HUES6 (cell line): Measurements from ENCODE around the gene OR2G6.
"Not testable (repeated sequence)": the region's sequence is repeated elsewhere in the genome, so short reads cannot be mapped to it uniquely, and the experiment has no call there.

ENCODE experiments used
- H3K27ac ChIP-seq: 2 replicates; pipeline ENCODE4 v1.7.0; 2013; ENCODE audit warnings: low read depth, mild to moderate bottlenecking, low read length, inconsistent platforms
- H3K27me3 ChIP-seq: 2 replicates; pipeline ENCODE4 v1.6.1; 2013; ENCODE audit warnings: low read length; ENCODE audit not compliant: control insufficient read depth, insufficient read depth
- H3K36me3 ChIP-seq: 2 replicates; pipeline ENCODE4 v1.6.1; 2013; ENCODE audit warnings: low read length; ENCODE audit not compliant: control insufficient read depth, insufficient read depth
- H3K4me1 ChIP-seq: 2 replicates; pipeline ENCODE4 v1.6.1; 2013; ENCODE audit warnings: low read length; ENCODE audit not compliant: control insufficient read depth, insufficient read depth
- H3K4me3 ChIP-seq: 2 replicates; pipeline ENCODE4 v1.5.1; 2013; ENCODE audit warnings: low read depth, low read length
- H3K9ac ChIP-seq: one replicate; pipeline ENCODE4 v1.6.1; 2013; ENCODE audit warnings: mild to moderate bottlenecking, low read length
- H3K9me3 ChIP-seq: 2 replicates; pipeline ENCODE4 v1.6.1; 2013; ENCODE audit warnings: low read depth, low read length; ENCODE audit not compliant: control insufficient read depth, insufficient read depth

Gene OR2G6

GRCh38 chr1:248507773-248508172 lies at the start of gene OR2G6:
Gene OR2G6 (plus strand): TSS chr1:248508073. CDS start chr1:248521647, 13,574 bp downstream.
- not testable (repeated sequence) for H3K27ac ChIP-seq, H3K9me3 ChIP-seq, H3K27me3 ChIP-seq, H3K4me3 ChIP-seq, H3K9ac ChIP-seq, H3K36me3 ChIP-seq, H3K4me1 ChIP-seq

- H3K27me3 ChIP-seq, H3K4me1 ChIP-seq, H3K4me3 ChIP-seq, H3K36me3 ChIP-seq, H3K27ac ChIP-seq, H3K9ac ChIP-seq, H3K9me3 ChIP-seq: not testable (repeated sequence)
Observed at GRCh38 chr1:248459117-248459516, 48.8 kb upstream of the OR2G6 start.

- Histone ChIP-seq H3K9ac (no peak overlapping the region), H3K4me1 (no peaks in the 10 kb centered on the region), H3K9me3 (peaks cover 10% of the 10 kb centered on the region; the same call in 1 of the 2 replicates), H3K4me3 (no peak overlapping the region), H3K36me3 (no peaks in the 10 kb centered on the region), H3K27me3 (no peaks in the 10 kb centered on the region), H3K27ac (no peak overlapping the region)
Observed at GRCh38 chr1:248471154-248471553, 36.7 kb upstream of the OR2G6 start.

GRCh38 chr1:248472111-248472510 lies 35.8 kb upstream of the OR2G6 start:
- not testable (repeated sequence) for H3K27me3 ChIP-seq, H3K27ac ChIP-seq, H3K9ac ChIP-seq, H3K9me3 ChIP-seq, H3K4me3 ChIP-seq, H3K36me3 ChIP-seq, H3K4me1 ChIP-seq

GRCh38 chr1:248473051-248473450 lies 34.8 kb upstream of the OR2G6 start, which contains the start of gene OR2T3:
Gene OR2T3 (plus strand): TSS chr1:248473351. CDS start chr1:248473351, 0 bp downstream.
- H3K9ac ChIP-seq, H3K27me3 ChIP-seq, H3K9me3 ChIP-seq, H3K4me3 ChIP-seq, H3K27ac ChIP-seq, H3K36me3 ChIP-seq, H3K4me1 ChIP-seq: not testable (repeated sequence)

- not testable (repeated sequence) for H3K27me3 ChIP-seq, H3K27ac ChIP-seq, H3K4me3 ChIP-seq, H3K4me1 ChIP-seq, H3K9ac ChIP-seq, H3K9me3 ChIP-seq, H3K36me3 ChIP-seq
Observed at GRCh38 chr1:248475660-248476059, 32.2 kb upstream of the OR2G6 start.

- not testable (repeated sequence) for H3K4me1 ChIP-seq, H3K36me3 ChIP-seq, H3K9ac ChIP-seq, H3K9me3 ChIP-seq, H3K27ac ChIP-seq, H3K27me3 ChIP-seq, H3K4me3 ChIP-seq
Observed at GRCh38 chr1:248481686-248482579, 25.9 kb upstream of the OR2G6 start.

- H3K9ac ChIP-seq, H3K4me1 ChIP-seq, H3K9me3 ChIP-seq, H3K36me3 ChIP-seq, H3K4me3 ChIP-seq, H3K27me3 ChIP-seq, H3K27ac ChIP-seq: not testable (repeated sequence)
Observed at GRCh38 chr1:248488289-248488688, 19.6 kb upstream of the OR2G6 start, which contains the start of gene OR2T5. Gene OR2T5 (plus strand): TSS chr1:248488589. CDS start chr1:248488589, 0 bp downstream.

- not testable (repeated sequence) for H3K4me1 ChIP-seq, H3K36me3 ChIP-seq, H3K27me3 ChIP-seq, H3K9me3 ChIP-seq, H3K9ac ChIP-seq, H3K27ac ChIP-seq, H3K4me3 ChIP-seq
Observed at GRCh38 chr1:248496661-248497060, 11.2 kb upstream of the OR2G6 start.

- H3K36me3 ChIP-seq, H3K4me1 ChIP-seq, H3K4me3 ChIP-seq, H3K9ac ChIP-seq, H3K27ac ChIP-seq, H3K27me3 ChIP-seq, H3K9me3 ChIP-seq: not testable (repeated sequence)
Observed at GRCh38 chr1:248500305-248501035, 7.4 kb upstream of the OR2G6 start.

GRCh38 chr1:248510217-248510616 lies 2.3 kb downstream of the OR2G6 start:
- H3K27ac ChIP-seq, H3K9ac ChIP-seq, H3K4me1 ChIP-seq, H3K9me3 ChIP-seq, H3K27me3 ChIP-seq, H3K4me3 ChIP-seq, H3K36me3 ChIP-seq: not testable (repeated sequence)
